ENCODE data around the gene KLK12. TPM values are rescaled to one million over a fixed set of nuclear protein-coding genes. Genes with fewer than 3 reads are reported as not detected.

Gene KLK12
- total and polyA plus RNA-seq, 9 of the 15 experiments (the other 6 are each of a cell fraction or from before 2014, with no cell fraction given) = not detected

DNA sequence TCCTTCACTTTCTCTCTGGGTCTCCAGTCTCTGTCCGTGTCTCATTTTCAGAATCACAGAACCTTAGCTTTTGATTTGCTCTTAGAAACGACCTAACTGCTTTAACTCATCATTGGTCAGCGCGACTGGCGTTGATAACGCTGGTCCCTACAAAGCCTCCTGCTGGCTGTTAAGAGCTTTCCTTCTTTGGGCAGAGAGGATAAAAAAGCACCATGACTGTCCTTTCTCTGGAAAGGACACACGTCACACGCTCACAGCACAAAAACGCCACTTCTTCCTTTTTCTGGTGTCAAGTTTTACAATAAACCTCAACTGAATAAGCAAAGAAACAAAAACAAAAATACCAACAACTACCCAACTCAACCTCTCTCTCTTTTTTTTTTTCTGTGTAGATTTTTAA lies 1.7 kb upstream of the KLK12 start (continued):
- TF ChIP-seq ARID1B (IDR thresholded peaks at IDR 0.05) = 0 out of 2 replicates have a peak, but pooled peaks have one; percentile 20
- TF ChIP-seq CC2D1A (IDR thresholded peaks at IDR 0.05) = 0 out of 2 replicates have a peak, but pooled peaks have one; percentile 12
- no peak for TF ChIP-seq MEIS2 (IDR thresholded peaks at IDR 0.05; ENCODE audit: partially characterized antibody)
- peak in 1 of 2 experiments; percentile 71; a peak in 1 of 4 replicates for TF ChIP-seq RCOR1 (IDR thresholded peaks at IDR 0.05; ENCODE audit: borderline replicate concordance in 1 of 2, low read depth in 2 of 2, low read length in 2 of 2)
- TF ChIP-seq, protein P1, sequence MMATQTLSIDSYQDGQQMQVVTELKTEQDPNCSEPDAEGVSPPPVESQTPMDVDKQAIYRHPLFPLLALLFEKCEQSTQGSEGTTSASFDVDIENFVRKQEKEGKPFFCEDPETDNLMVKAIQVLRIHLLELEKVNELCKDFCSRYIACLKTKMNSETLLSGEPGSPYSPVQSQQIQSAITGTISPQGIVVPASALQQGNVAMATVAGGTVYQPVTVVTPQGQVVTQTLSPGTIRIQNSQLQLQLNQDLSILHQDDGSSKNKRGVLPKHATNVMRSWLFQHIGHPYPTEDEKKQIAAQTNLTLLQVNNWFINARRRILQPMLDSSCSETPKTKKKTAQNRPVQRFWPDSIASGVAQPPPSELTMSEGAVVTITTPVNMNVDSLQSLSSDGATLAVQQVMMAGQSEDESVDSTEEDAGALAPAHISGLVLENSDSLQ (IDR thresholded peaks at IDR 0.05) = peak; percentile 33
- TF ChIP-seq SOX6 (IDR thresholded peaks at IDR 0.05) = 0 out of 2 replicates have a peak, but pooled peaks have one; percentile 7

DNA sequence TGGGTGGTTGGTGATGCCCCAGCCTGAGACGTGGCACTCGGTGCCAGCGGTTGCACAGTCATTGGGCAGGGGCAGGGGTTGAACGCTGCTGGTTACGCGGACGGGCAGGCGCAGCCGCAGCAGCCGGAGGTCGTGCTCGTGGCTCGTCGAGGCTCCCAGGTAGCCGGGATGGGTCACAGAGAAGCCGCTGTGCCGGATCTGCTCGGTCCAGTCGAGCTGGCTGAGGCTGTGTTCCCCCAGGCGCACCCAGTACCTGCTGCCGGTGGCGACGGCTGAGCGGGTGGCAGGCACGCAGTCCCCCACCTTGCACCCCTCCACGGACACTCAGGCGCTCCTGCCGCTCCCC lies 2.9 kb downstream of the KLK12 start:
- no peak overlapping the region for H2AFZ ChIP-seq (ENCODE audit: low read depth, low read length)
- POLR2A ChIA-PET = no interaction called here
- no peak for DNase-seq (ENCODE audit: extremely low read depth in 1 of 4, low spot score in 3 of 4)
- H3K4me2 ChIP-seq (ENCODE audit: insufficient read depth, low read length) = no peak overlapping the region
- no peak overlapping the region for H3K9ac ChIP-seq (ENCODE audit: insufficient read depth in 1 of 2, low read depth in 2 of 2, low read length in 2 of 2)
- CTCF ChIA-PET (ENCODE audit: low intra/inter-chr PET ratio) = no interaction called here
- no TSS peak for BruUV-seq (replicated peaks)
- 22% methylated on average over 25 of the region's 28 CpGs for WGBS (ENCODE audit: insufficient coverage, low coverage, missing lambda C conversion rate)
- no peaks in the 10 kb centered on the region for H3K79me2 ChIP-seq (ENCODE audit: control insufficient read depth, insufficient read depth, low read length)
- H3K27me3 ChIP-seq (ENCODE audit: control insufficient read depth in 2 of 2, insufficient read depth in 2 of 2, low read length in 2 of 2) = peaks cover 12 to 46% of the 10 kb centered on the region in 2 experiments
- ATAC-seq = no peak
- no peak overlapping the region for H3K4me3 ChIP-seq
- intact Hi-C loops (cut with micrococcal nuclease) = no loop called here
- H3K9me3 ChIP-seq (replicated peaks; ENCODE audit: control insufficient read depth, insufficient read depth, low read depth, low read length) = no peaks in the 10 kb centered on the region
- H3K4me1 ChIP-seq (replicated peaks in 1 of 2; ENCODE audit: control insufficient read depth in 2 of 2, insufficient read depth in 2 of 2, low read length in 2 of 2) = peaks cover 0 to 6% of the 10 kb centered on the region in 2 experiments; a peak in 3 of 5 replicates
- no peak overlapping the region for H3K27ac ChIP-seq (ENCODE audit: extremely low read depth, low read depth, low read length)
- TF ChIP-seq, protein P2, sequence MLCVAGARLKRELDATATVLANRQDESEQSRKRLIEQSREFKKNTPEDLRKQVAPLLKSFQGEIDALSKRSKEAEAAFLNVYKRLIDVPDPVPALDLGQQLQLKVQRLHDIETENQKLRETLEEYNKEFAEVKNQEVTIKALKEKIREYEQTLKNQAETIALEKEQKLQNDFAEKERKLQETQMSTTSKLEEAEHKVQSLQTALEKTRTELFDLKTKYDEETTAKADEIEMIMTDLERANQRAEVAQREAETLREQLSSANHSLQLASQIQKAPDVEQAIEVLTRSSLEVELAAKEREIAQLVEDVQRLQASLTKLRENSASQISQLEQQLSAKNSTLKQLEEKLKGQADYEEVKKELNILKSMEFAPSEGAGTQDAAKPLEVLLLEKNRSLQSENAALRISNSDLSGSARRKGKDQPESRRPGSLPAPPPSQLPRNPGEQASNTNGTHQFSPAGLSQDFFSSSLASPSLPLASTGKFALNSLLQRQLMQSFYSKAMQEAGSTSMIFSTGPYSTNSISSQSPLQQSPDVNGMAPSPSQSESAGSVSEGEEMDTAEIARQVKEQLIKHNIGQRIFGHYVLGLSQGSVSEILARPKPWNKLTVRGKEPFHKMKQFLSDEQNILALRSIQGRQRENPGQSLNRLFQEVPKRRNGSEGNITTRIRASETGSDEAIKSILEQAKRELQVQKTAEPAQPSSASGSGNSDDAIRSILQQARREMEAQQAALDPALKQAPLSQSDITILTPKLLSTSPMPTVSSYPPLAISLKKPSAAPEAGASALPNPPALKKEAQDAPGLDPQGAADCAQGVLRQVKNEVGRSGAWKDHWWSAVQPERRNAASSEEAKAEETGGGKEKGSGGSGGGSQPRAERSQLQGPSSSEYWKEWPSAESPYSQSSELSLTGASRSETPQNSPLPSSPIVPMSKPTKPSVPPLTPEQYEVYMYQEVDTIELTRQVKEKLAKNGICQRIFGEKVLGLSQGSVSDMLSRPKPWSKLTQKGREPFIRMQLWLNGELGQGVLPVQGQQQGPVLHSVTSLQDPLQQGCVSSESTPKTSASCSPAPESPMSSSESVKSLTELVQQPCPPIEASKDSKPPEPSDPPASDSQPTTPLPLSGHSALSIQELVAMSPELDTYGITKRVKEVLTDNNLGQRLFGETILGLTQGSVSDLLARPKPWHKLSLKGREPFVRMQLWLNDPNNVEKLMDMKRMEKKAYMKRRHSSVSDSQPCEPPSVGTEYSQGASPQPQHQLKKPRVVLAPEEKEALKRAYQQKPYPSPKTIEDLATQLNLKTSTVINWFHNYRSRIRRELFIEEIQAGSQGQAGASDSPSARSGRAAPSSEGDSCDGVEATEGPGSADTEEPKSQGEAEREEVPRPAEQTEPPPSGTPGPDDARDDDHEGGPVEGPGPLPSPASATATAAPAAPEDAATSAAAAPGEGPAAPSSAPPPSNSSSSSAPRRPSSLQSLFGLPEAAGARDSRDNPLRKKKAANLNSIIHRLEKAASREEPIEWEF (CRISPR knock-in tag; IDR thresholded peaks at IDR 0.05) = no peak
- TF ChIP-seq NR2C1 (IDR thresholded peaks at IDR 0.05) (peak; percentile 7; the same call in 1 of the 2 replicates), NR2C1 (tag; IDR thresholded peaks at IDR 0.05) (no peak), NR2C2 (CRISPR knock-in tag; IDR thresholded peaks at IDR 0.05) (0 out of 2 replicates have a peak, but pooled peaks have one; percentile 6), NR2C2 (tag; IDR thresholded peaks at IDR 0.05) (0 out of 2 replicates have a peak, but pooled peaks have one; percentile 1)
- in situ Hi-C loops (cut with MboI) = no loop called here
- H3K9me1 ChIP-seq (ENCODE audit: control insufficient read depth, insufficient read depth, low read length) = peaks cover 2% of the 10 kb centered on the region
- no peak for FAIRE-seq
- no peaks in the 10 kb centered on the region for H4K20me1 ChIP-seq (replicated peaks; ENCODE audit: control insufficient read depth, insufficient read depth, low read length)
- no peaks in the 10 kb centered on the region for H3K36me3 ChIP-seq (ENCODE audit: control insufficient read depth, insufficient read depth, low read length)

Measured in K562 (cell line).